OCI-LY7 (cell line): Measurements from ENCODE around the gene SALL4. TPM values are rescaled to one million over a fixed set of nuclear protein-coding genes. Genes with fewer than 3 reads are reported as not detected.

Source experiments
- BruUV-seq: library from RNA; stranded (reverse); fragments of 400-500 nt; replicated peaks from 2 replicates; lab custom pipeline; 2021; lab: Mats Ljungman, UMichigan
- CTCF ChIA-PET: fragments of 300-600 bp; sonication (Branson Sonifier 250); formaldehyde crosslinking; loops from one replicate; lab custom pipeline; 2022; ENCODE audit warnings: antibody characterized with exemption; ENCODE audit not compliant: unreplicated experiment; lab: Charles Lee
- POLR2A ChIA-PET: fragments of 300-600 bp; sonication (Branson Sonifier 250); formaldehyde crosslinking; loops from one replicate; lab custom pipeline; 2022; ENCODE audit warnings: antibody characterized with exemption; lab: Charles Lee
- DNase-seq: peaks from one replicate; pipeline ENCODE4 v3.0.0-alpha.2; 2015; ENCODE audit warnings: low spot score
- H2AFZ ChIP-seq: fragments of 200-600 bp; sonication (generic), shearing (Covaris generic); 2 replicates; pipeline ENCODE4 v1.6.1; 2014; ENCODE audit warnings: mild to moderate bottlenecking, antibody characterized with exemption, low read length, moderate library complexity
- H3K27ac ChIP-seq: fragments of 200-600 bp; sonication (generic); 2 replicates; pipeline ENCODE4 v1.5.1; 2014; ENCODE audit warnings: mixed run types, low read depth, mild to moderate bottlenecking, moderate library complexity, low read length, inconsistent platforms; ENCODE audit not compliant: poor library complexity, severe bottlenecking
- H3K36me3 ChIP-seq: fragments of 200-600 bp; sonication (generic); 2 replicates; pipeline ENCODE4 v1.6.1; 2014; ENCODE audit warnings: mild to moderate bottlenecking, antibody characterized with exemption, low read length, moderate library complexity, mixed read lengths; ENCODE audit not compliant: insufficient read depth
- H3K4me1 ChIP-seq: fragments of 200-600 bp; sonication (generic); 2 replicates; pipeline ENCODE4 v1.5.1; 2014; ENCODE audit warnings: mild to moderate bottlenecking, low read length; ENCODE audit not compliant: insufficient read depth, poor library complexity, severe bottlenecking
- H3K4me2 ChIP-seq: fragments of 200-600 bp; sonication (generic); 2 replicates; pipeline ENCODE4 v1.6.1; 2014; ENCODE audit warnings: mild to moderate bottlenecking, low read length
- H3K4me3 ChIP-seq: fragments of 200-600 bp; sonication (generic); 2 replicates; pipeline ENCODE4 v1.5.1; 2014; ENCODE audit warnings: mild to moderate bottlenecking, low read depth, low read length; ENCODE audit not compliant: poor library complexity, severe bottlenecking
- H3K79me2 ChIP-seq: fragments of 200-600 bp; sonication (generic); 2 replicates; pipeline ENCODE4 v1.6.1; 2016; ENCODE audit warnings: low read depth, mild to moderate bottlenecking, low read length, moderate library complexity, mixed read lengths; ENCODE audit not compliant: insufficient read depth
- H3K9me2 ChIP-seq: fragments of 200-600 bp; sonication (generic); 2 replicates; pipeline ENCODE4 v1.6.1; 2016; ENCODE audit warnings: mild to moderate bottlenecking, low read length, mixed read lengths; ENCODE audit not compliant: insufficient read depth
- H3K9me3 ChIP-seq: fragments of 200-600 bp; sonication (generic); 2 replicates; pipeline ENCODE4 v1.6.1; 2014; ENCODE audit warnings: mild to moderate bottlenecking, mixed run types, low read length, mixed read lengths
- H4K20me1 ChIP-seq: fragments of 200-600 bp; sonication (generic); 2 replicates; pipeline ENCODE4 v1.6.1; 2014; ENCODE audit warnings: mild to moderate bottlenecking, antibody characterized with exemption, low read length, moderate library complexity, mixed read lengths; ENCODE audit not compliant: insufficient read depth
- EZH2phosphoT487 ChIP-seq: fragments of 200-600 bp; sonication (generic); IDR thresholded peaks from 2 replicates; pipeline ENCODE4 v1.6.1; 2018; ENCODE audit warnings: low read depth, borderline replicate concordance, mild to moderate bottlenecking, mixed run types, antibody characterized with exemption, low read length, moderate library complexity, mixed read lengths
- intact Hi-C: fragments of 100-400 bp; cut with micrococcal nuclease; formaldehyde crosslinking; loops from one replicate; pipeline ENCODE4 v1.10.0; 2022; ENCODE audit not compliant: unreplicated experiment
- total RNA-seq, 2 experiments: library from RNA; depleted of rRNA in 1 of 2; stranded (reverse); fragments of >200 nt in 1 of 2; shearing (Covaris generic) in 1 of 2; gene quantifications; 2 replicates each; pipeline ENCODE4 v1.2.3, GENCODE V29; 2014 to 2022
- TF ChIP-seq, protein P1 (sequence below): fragments of 200-600 bp; sonication (generic); conservative IDR thresholded peaks from 2 replicates; pipeline ENCODE4 v1.5.1; 2014; ENCODE audit warnings: mild to moderate bottlenecking, antibody characterized with exemption, low read length, moderate library complexity, mixed read lengths

The SALL4 gene
- total RNA-seq, 2 experiments from 2014 or later = 0.06 TPM; not detected in 1

DNA sequence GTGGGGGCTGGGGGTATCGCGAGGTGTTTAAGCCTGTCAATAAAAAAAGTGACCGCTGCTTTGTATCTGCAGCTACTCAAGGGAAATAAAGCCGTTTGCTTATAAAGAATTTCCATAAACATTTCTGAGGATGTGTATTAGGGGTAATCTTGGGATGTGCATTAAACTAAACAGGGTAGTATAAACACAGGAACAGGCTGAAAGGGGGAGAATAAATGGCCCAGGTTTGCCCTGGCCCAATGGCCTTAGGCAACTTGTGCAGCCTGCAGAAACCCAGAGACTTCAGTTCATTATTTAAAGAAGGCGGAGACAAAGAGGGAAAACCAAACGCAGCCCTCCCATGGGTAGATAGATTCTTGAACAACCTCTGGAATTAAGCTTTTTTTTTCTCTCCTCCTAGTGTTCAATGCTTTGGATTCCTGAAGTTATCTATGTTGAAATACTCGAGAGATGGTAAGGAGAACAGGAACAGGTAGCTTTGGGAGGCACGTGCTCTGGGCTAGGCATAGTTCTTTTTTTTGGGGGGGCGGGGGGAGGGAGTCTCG is 35.6 kb upstream of the SALL4 start:
- no peaks in the 10 kb centered on the region for H3K79me2 ChIP-seq
- no peak overlapping the region for H3K27ac ChIP-seq
- no peaks in the 10 kb centered on the region for H3K9me2 ChIP-seq
- no peaks in the 10 kb centered on the region for H4K20me1 ChIP-seq
- no peak overlapping the region for H3K4me3 ChIP-seq
- TF ChIP-seq, protein P1, sequence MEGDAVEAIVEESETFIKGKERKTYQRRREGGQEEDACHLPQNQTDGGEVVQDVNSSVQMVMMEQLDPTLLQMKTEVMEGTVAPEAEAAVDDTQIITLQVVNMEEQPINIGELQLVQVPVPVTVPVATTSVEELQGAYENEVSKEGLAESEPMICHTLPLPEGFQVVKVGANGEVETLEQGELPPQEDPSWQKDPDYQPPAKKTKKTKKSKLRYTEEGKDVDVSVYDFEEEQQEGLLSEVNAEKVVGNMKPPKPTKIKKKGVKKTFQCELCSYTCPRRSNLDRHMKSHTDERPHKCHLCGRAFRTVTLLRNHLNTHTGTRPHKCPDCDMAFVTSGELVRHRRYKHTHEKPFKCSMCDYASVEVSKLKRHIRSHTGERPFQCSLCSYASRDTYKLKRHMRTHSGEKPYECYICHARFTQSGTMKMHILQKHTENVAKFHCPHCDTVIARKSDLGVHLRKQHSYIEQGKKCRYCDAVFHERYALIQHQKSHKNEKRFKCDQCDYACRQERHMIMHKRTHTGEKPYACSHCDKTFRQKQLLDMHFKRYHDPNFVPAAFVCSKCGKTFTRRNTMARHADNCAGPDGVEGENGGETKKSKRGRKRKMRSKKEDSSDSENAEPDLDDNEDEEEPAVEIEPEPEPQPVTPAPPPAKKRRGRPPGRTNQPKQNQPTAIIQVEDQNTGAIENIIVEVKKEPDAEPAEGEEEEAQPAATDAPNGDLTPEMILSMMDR = no peak
- no peak for TF ChIP-seq EZH2phosphoT487
- intact Hi-C loops = no loop called here
- H3K9me3 ChIP-seq = no peaks in the 10 kb centered on the region
- no peak overlapping the region for H3K4me2 ChIP-seq
- H3K4me1 ChIP-seq = no peaks in the 10 kb centered on the region
- no peaks in the 10 kb centered on the region for H3K36me3 ChIP-seq
- no TSS peak for BruUV-seq
- no peak for DNase-seq
- ChIA-PET POLR2A (interaction anchor here (1.1 kb wide), 1 partner anchor 9 kb away, joined by 3 read pairs; no protein-coding TSS in a partner anchor), CTCF (no interaction called here)
- no peak overlapping the region for H2AFZ ChIP-seq

DNA sequence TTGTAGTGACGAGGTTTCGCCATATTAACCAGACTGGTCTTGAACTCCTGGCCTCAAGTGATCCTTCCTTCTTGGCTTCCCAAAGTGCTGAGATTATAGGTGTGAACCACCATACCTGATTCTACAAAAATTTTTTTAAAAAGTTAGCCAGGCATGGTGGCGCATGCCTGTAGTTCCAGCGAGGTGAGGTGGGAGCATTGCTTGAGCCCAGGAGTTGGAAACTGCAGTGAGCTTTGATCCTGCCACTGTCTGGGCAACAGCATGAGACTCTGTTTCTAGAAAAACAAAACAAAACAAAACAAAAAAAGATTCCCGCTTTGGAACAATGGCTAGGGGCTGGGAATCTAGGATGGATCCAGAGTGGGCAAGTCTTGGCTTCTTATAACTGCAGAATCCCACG is 35.1 kb upstream of the SALL4 start:
- no peaks in the 10 kb centered on the region for H4K20me1 ChIP-seq
- no peak overlapping the region for H2AFZ ChIP-seq
- intact Hi-C loops = no loop called here
- ChIA-PET CTCF (no interaction called here), POLR2A (no interaction called here)
- no peaks in the 10 kb centered on the region for H3K9me3 ChIP-seq
- no peak overlapping the region for H3K27ac ChIP-seq
- no peak overlapping the region for H3K4me2 ChIP-seq
- H3K79me2 ChIP-seq = no peaks in the 10 kb centered on the region
- BruUV-seq = no TSS peak
- no peaks in the 10 kb centered on the region for H3K36me3 ChIP-seq
- TF ChIP-seq, protein P1 = no peak
- no peak for TF ChIP-seq EZH2phosphoT487
- no peaks in the 10 kb centered on the region for H3K9me2 ChIP-seq
- H3K4me1 ChIP-seq = no peaks in the 10 kb centered on the region
- no peak for DNase-seq
- no peak overlapping the region for H3K4me3 ChIP-seq

DNA sequence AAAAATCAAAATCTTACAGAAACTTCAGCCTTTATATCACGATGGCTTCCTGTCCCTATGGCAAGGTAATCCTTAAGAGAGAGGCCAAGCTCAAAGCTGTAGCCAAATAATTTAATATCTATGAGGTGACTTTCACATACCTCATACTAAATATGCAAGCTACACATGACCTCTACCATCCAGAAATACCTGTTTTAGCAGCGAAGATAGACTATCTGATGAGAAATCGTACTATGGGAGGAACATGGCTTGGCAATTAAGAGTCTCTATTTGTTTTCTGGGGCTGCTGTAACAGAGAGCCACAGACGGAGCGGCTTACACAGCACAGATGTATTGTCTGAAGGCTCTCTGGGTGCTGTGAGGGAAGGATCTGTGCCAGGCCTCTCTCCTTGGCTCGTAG is 31.0 kb upstream of the SALL4 start:
- Histone ChIP-seq H3K79me2 (no peaks in the 10 kb centered on the region), H3K4me2 (no peak overlapping the region), H2AFZ (no peak overlapping the region), H4K20me1 (no peaks in the 10 kb centered on the region), H3K4me3 (no peak overlapping the region), H3K4me1 (no peaks in the 10 kb centered on the region), H3K9me2 (no peaks in the 10 kb centered on the region), H3K36me3 (no peaks in the 10 kb centered on the region), H3K27ac (no peak overlapping the region), H3K9me3 (no peaks in the 10 kb centered on the region)
- BruUV-seq = no TSS peak
- TF ChIP-seq EZH2phosphoT487 = no peak
- TF ChIP-seq, protein P1 = no peak
- no peak for DNase-seq
- intact Hi-C loops = no loop called here
- ChIA-PET CTCF (no interaction called here), POLR2A (no interaction called here)
